ENCODE measurements around the gene CBX7.

Gene CBX7

GRCh38 chr22:39147335-39148025 is 5.0 kb downstream of the CBX7 start:
- no peak for DNase-seq (ENCODE audit: low spot score)

- DNase-seq (ENCODE audit: low spot score) = no peak
These were observed 6.0 kb downstream of the CBX7 start for GRCh38 chr22:39146256-39147101.

- no peak for DNase-seq (ENCODE audit: low spot score)
These were observed 8.2 kb downstream of the CBX7 start for GRCh38 chr22:39144101-39144767.

GRCh38 chr22:39142088-39142680 is 10.3 kb downstream of the CBX7 start:
- no peak for DNase-seq (ENCODE audit: low spot score)

GRCh38 chr22:39139933-39140332 is 12.5 kb downstream of the CBX7 start:
- DNase-seq (ENCODE audit: low spot score) = no peak

- DNase-seq (ENCODE audit: low spot score) = no peak
These were observed 14.0 kb downstream of the CBX7 start for GRCh38 chr22:39138357-39138997.

GRCh38 chr22:39136317-39136716 is 16.2 kb downstream of the CBX7 start:
- no peak for DNase-seq (ENCODE audit: low spot score)

GRCh38 chr22:39135092-39135896 is 17.2 kb downstream of the CBX7 start:
- no peak for DNase-seq (ENCODE audit: low spot score)

GRCh38 chr22:39134366-39135091 is 18.0 kb downstream of the CBX7 start:
- DNase-seq (ENCODE audit: low spot score) = no peak

GRCh38 chr22:39133871-39134270 is 18.6 kb downstream of the CBX7 start:
- DNase-seq (ENCODE audit: low spot score) = no peak

GRCh38 chr22:39132871-39133524 is 19.5 kb downstream of the CBX7 start:
- no peak for DNase-seq (ENCODE audit: low spot score)

- no peak for DNase-seq (ENCODE audit: low spot score)
These were observed 20.2 kb downstream of the CBX7 start for GRCh38 chr22:39132281-39132680.

- no peak for DNase-seq (ENCODE audit: low spot score)
These were observed 21.3 kb downstream of the CBX7 start for GRCh38 chr22:39130892-39131855.

- no peak for DNase-seq (ENCODE audit: low spot score)
These were observed 22.3 kb downstream of the CBX7 start for GRCh38 chr22:39130152-39130704.

GRCh38 chr22:39129746-39130145 is 22.7 kb downstream of the CBX7 start:
- no peak for DNase-seq (ENCODE audit: low spot score)

- no peak for DNase-seq (ENCODE audit: low spot score)
These were observed 23.4 kb downstream of the CBX7 start for GRCh38 chr22:39129081-39129480.

- DNase-seq (ENCODE audit: low spot score) = no peak
These were observed 24.0 kb downstream of the CBX7 start for GRCh38 chr22:39128508-39128907.

GRCh38 chr22:39125622-39126021 is 26.9 kb downstream of the CBX7 start:
- no peak for DNase-seq (ENCODE audit: low spot score)

Measured in COLO829 (cell line).